GM10248 (cell line): ENCODE results near the gene OSBPL8.
"Not testable (repeated sequence)": the region's sequence is repeated elsewhere in the genome, so short reads cannot be mapped to it uniquely, and the experiment has no call there.

Source experiments
- CTCF ChIA-PET: fragments of 300-600 bp; sonication (Branson Sonifier 250); formaldehyde crosslinking; extraction: SDS; loops from one replicate; lab custom pipeline; 2021; ENCODE audit warnings: antibody characterized with exemption; lab: Yijun Ruan, JAX
- POLR2A ChIA-PET: fragments of 350-650 bp; sonication (Branson Sonifier 250); formaldehyde crosslinking; extraction: SDS; loops from one replicate; lab custom pipeline; 2020; ENCODE audit warnings: antibody characterized with exemption; lab: Yijun Ruan, JAX
- DNase-seq: peaks from one replicate; pipeline ENCODE4 v3.0.0; 2012; ENCODE audit errors: extremely low spot score
- TF ChIP-seq, protein P1 (sequence below): IDR thresholded peaks from 2 replicates; pipeline ENCODE4 v1.5.1; 2012; ENCODE audit warnings: mild to moderate bottlenecking, low read depth; ENCODE audit errors: extremely low read depth, missing control alignments, control extremely low read depth

OSBPL8 gene

DNA sequence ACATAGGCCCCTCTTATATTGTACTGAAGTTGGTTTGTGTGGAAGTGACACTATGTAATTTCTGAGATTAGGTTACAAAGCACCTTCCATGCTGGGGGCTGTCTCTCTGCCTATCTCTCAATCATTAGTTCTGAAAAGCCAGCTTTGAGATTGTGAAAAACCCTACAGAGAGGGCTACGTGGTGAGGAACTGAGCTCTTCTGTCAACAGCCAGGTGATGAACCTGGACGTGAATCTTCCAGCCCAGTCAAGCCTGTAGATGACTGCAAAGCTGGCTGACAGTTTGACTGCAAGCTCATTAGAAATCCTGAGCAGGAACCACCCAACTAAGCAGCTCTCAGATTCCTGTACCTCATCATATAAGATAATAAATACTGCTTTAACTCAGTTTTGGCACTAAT lies 175.0 kb downstream of the OSBPL8 start:
- no peak for DNase-seq
- TF ChIP-seq, protein P1, sequence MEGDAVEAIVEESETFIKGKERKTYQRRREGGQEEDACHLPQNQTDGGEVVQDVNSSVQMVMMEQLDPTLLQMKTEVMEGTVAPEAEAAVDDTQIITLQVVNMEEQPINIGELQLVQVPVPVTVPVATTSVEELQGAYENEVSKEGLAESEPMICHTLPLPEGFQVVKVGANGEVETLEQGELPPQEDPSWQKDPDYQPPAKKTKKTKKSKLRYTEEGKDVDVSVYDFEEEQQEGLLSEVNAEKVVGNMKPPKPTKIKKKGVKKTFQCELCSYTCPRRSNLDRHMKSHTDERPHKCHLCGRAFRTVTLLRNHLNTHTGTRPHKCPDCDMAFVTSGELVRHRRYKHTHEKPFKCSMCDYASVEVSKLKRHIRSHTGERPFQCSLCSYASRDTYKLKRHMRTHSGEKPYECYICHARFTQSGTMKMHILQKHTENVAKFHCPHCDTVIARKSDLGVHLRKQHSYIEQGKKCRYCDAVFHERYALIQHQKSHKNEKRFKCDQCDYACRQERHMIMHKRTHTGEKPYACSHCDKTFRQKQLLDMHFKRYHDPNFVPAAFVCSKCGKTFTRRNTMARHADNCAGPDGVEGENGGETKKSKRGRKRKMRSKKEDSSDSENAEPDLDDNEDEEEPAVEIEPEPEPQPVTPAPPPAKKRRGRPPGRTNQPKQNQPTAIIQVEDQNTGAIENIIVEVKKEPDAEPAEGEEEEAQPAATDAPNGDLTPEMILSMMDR: no peak
- ChIA-PET POLR2A (no interaction called here), CTCF (interaction anchor here (0.7 kb wide), 1 partner anchor 20 kb away, joined by 3 read pairs; no protein-coding TSS in a partner anchor)

DNA sequence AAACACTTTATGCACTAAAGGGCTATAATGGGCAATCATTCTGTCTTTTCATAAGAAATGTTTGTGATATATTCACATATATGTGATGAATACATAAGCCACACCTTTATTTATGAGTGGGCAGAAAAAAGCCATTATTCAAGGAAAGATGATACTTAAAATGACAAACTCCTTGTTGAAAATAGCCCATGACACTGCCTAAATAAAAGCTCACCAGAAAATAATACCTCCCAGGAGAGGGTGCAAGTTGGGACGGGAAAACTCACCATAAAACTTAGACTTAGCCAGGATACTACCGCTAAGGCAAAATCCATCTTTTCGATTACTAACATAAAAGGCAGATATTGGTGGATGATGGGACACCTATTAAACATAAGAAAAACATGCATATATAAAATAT lies 175.6 kb downstream of the OSBPL8 start:
- ChIA-PET POLR2A (no interaction called here), CTCF (no interaction called here)
- DNase-seq: no peak
- TF ChIP-seq, protein P1: no peak

DNA sequence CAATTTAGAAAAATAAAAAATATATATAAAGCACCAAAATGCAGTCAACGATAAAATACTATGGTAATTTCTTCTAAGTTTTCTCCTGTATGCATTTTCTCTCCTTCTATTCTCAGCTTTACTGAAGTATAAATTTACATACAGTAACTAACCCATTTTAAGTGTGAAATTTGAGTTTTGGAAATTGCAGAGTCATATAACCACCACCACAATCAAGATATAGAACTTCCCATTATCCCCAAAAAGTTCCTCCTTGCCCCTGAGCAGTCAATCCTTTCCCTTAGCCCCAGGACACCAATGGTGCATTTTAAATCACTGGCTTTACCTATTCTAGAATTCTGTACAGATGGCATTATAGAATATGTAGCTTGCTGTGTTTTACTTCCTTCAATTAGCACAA lies 180.3 kb downstream of the OSBPL8 start:
- DNase-seq: no peak
- TF ChIP-seq, protein P1: no peak
- ChIA-PET POLR2A (no interaction called here), CTCF (interaction anchor here (0.9 to 1.9 kb wide), 3 partner anchors 9 to 77 kb away, joined by 3 to 6 read pairs (median 3); no protein-coding TSS in a partner anchor)

DNA sequence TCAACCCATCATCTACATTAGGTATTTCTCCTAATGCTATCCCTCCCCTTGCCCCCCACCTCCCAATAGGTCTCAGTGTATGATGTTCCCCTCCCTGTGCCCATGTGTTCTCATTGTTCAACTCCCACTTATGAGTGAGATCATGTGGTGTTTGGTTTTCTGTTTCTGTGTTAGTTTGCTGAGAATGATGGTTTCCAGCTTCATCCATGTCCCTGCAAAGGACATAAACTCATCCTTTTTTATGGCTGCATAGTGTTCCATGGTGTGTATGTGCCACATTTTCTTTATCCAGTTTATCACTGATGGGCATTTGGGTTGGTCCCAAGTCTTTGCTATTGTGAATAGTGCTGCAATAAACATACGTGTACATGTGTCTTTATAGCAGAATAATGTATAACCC lies 182.7 kb downstream of the OSBPL8 start:
- DNase-seq, POLR2A ChIA-PET: not testable (repeated sequence)
- CTCF ChIA-PET: interaction anchor here (1.3 kb wide), 1 partner anchor 29 kb away, joined by 3 read pairs; the partner anchor contains the start of gene BBS10

DNA sequence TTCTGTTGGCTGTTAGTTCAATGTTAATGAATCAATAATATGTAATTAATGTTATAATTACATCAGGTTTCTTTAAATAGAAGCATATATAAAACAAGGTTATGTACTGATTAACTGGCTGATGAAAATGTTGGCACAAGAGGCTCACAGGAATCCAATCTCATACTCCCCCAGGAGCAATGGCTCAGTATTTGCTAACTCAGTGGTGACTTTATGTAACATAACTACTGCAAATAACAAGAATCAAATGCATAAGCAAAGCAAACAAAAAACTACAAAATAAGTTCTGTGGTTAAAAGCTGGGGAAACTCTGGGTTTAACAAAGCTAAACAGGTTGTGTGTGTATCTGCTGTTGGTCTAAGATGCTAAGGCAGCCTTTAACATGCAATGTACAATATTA lies 183.6 kb downstream of the OSBPL8 start:
- CTCF ChIA-PET: interaction anchor here (1.0 kb wide), 1 partner anchor 11 kb away, joined by 4 read pairs; no protein-coding TSS in a partner anchor
- POLR2A ChIA-PET: no interaction called here
- TF ChIP-seq, protein P1: no peak
- DNase-seq: no peak

DNA sequence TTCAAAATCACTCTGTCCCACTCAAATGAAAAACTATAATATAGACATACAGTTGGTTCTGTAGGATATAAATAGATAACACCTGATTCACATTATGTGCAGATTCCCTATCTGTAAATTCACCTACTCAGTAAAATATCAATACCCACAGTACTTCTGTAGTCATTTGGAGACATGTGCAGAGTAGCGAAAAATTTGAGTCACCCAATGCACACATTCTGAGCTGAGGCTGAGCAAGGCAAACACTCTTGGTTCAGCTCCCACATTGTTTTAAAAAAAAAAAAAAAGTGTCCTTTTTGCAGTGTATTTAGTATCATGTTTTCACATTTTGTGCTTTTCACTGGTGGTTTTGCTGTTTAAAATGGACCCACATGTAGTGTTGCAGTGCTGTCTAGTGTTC lies 184.1 kb downstream of the OSBPL8 start:
- no peak for DNase-seq
- ChIA-PET CTCF (interaction anchor here (1.0 kb wide), 1 partner anchor 12 kb away, joined by 4 read pairs; no protein-coding TSS in a partner anchor), POLR2A (interaction anchor here (0.6 kb wide), 1 partner anchor 19 kb away, joined by 3 read pairs; no protein-coding TSS in a partner anchor)
- TF ChIP-seq, protein P1: no peak

DNA sequence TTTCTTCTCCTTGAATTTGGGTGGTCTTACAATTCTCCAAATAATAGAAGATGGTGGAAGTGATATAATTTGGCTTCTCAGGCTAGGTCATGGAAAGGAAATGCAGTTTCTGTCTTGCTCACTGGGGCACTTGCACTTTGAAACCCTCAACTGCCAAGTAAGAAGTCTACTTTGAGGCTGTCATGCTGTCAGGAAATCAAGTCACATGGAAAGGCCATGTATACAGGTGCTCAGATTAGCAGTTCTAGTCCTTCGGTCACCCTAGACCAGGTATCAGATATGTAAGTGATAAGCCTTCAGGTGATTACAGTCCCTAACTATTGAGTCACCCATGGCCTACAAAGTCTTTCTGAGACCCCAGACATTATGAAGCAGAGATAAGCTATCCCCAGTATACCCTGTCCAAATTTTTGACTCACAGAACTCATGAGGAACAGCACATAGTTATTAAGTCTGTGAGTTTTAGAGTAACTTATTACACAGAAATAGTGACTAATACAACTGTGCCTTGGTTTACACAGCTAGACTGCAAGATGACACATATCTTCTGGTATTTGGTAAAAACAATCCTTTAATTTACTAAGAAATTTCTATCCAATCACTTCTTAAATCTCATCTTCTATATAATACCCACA lies 185.1 kb downstream of the OSBPL8 start:
- no peak for DNase-seq
- CTCF ChIA-PET: no interaction called here
- POLR2A ChIA-PET: no interaction called here
- TF ChIP-seq, protein P1: no peak
